ENCODE results near the gene CENPO. TPM values are rescaled to one million over a fixed set of nuclear protein-coding genes. Genes with fewer than 3 reads are reported as not detected.

Gene CENPO
- total and polyA plus RNA-seq, 2 donors (not counting 3 experiments of a cell fraction or from before 2014, with no cell fraction given): 26.8 to 45.3 TPM

GRCh38 chr2:24785671-24786321, 7.4 kb upstream of the CENPO start:
- Histone ChIP-seq H3K4me3 (replicated peaks in 1 of 3; ENCODE audit: insufficient read depth in 1 of 3, low read depth in 1 of 3, low read length in 3 of 3) (no peak overlapping the region), H3K9ac (replicated peaks; ENCODE audit: extremely low read depth, insufficient read depth, low read length) (no peak overlapping the region), H4K20me1 (replicated peaks; ENCODE audit: control insufficient read depth, extremely low read depth, insufficient read depth, low read length) (no peaks in the 10 kb centered on the region), H3K9me1 (replicated peaks; ENCODE audit: control insufficient read depth, extremely low read depth, insufficient read depth, low read length) (no peaks in the 10 kb centered on the region), H2AFZ (ENCODE audit: low read depth, low read length) (no peak overlapping the region), H3K4me2 (ENCODE audit: insufficient read depth, low read length) (no peak overlapping the region), H3K36me3 (ENCODE audit: control insufficient read depth in 2 of 2, extremely low read depth in 1 of 2, insufficient read depth in 2 of 2, low read length in 2 of 2) (no peaks in the 10 kb centered on the region), H3K27me3 (ENCODE audit: control insufficient read depth in 2 of 2, insufficient read depth in 2 of 2, low read length in 2 of 2) (no peaks in the 10 kb centered on the region), H3K79me2 (ENCODE audit: control insufficient read depth, insufficient read depth, low read length) (no peaks in the 10 kb centered on the region), H3K4me1 (ENCODE audit: control insufficient read depth, extremely low read depth, insufficient read depth, low read length) (no peaks in the 10 kb centered on the region), H3K9me3 (replicated peaks; ENCODE audit: control insufficient read depth, insufficient read depth, low read length) (no peaks in the 10 kb centered on the region), H3K27ac (ENCODE audit: insufficient read depth, low read depth, low read length) (no peak overlapping the region)
- POLR2A ChIA-PET: interaction anchor here (0.7 kb wide), 1 partner anchor 601 kb away, joined by 3 read pairs; no protein-coding TSS in a partner anchor
- FAIRE-seq: no peak
- TF ChIP-seq MYC (IDR thresholded peaks at IDR 0.05; ENCODE audit: low read depth, low read length): no peak
- no peak for TF ChIP-seq EZH2 (IDR thresholded peaks at IDR 0.05; ENCODE audit: borderline replicate concordance, low read depth, low read length, severe bottlenecking)
- BruUV-seq (replicated peaks): no TSS peak
- CTCF ChIA-PET: no interaction called here
- DNase-seq (ENCODE audit: low read depth, low spot score): no peak
- dilution Hi-C loops (cut with MboI; ENCODE audit: extremely low pct_ligation_motif_present, low sequenced_read_pairs) (no loop called here), intact Hi-C loops (cut with micrococcal nuclease) (no loop called here)

- Histone ChIP-seq H3K9ac (replicated peaks; ENCODE audit: extremely low read depth, insufficient read depth, low read length) (no peak overlapping the region), H3K36me3 (ENCODE audit: control insufficient read depth in 2 of 2, extremely low read depth in 1 of 2, insufficient read depth in 2 of 2, low read length in 2 of 2) (no peaks in the 10 kb centered on the region), H3K27ac (ENCODE audit: insufficient read depth, low read depth, low read length) (no peak overlapping the region), H3K27me3 (ENCODE audit: control insufficient read depth in 2 of 2, insufficient read depth in 2 of 2, low read length in 2 of 2) (no peaks in the 10 kb centered on the region), H2AFZ (ENCODE audit: low read depth, low read length) (no peak overlapping the region), H4K20me1 (replicated peaks; ENCODE audit: control insufficient read depth, extremely low read depth, insufficient read depth, low read length) (no peaks in the 10 kb centered on the region), H3K9me1 (replicated peaks; ENCODE audit: control insufficient read depth, extremely low read depth, insufficient read depth, low read length) (no peaks in the 10 kb centered on the region), H3K4me3 (replicated peaks in 1 of 3; ENCODE audit: insufficient read depth in 1 of 3, low read depth in 1 of 3, low read length in 3 of 3) (no peak overlapping the region), H3K4me2 (ENCODE audit: insufficient read depth, low read length) (no peak overlapping the region), H3K79me2 (ENCODE audit: control insufficient read depth, insufficient read depth, low read length) (no peaks in the 10 kb centered on the region), H3K4me1 (ENCODE audit: control insufficient read depth, extremely low read depth, insufficient read depth, low read length) (peaks cover 4% of the 10 kb centered on the region), H3K9me3 (replicated peaks; ENCODE audit: control insufficient read depth, insufficient read depth, low read length) (no peaks in the 10 kb centered on the region)
- no peak for FAIRE-seq
- no TSS peak for BruUV-seq (replicated peaks)
- intact Hi-C loops (cut with micrococcal nuclease) (no loop called here), dilution Hi-C loops (cut with MboI; ENCODE audit: extremely low pct_ligation_motif_present, low sequenced_read_pairs) (no loop called here)
- TF ChIP-seq JUN (IDR thresholded peaks at IDR 0.05; ENCODE audit: borderline replicate concordance, insufficient read depth, insufficient read length, low read depth): no peak
- no peak for TF ChIP-seq CTCF (IDR thresholded peaks at IDR 0.05; ENCODE audit: extremely low read depth in 1 of 2, insufficient read depth in 1 of 2, low read depth in 1 of 2, low read length in 2 of 2)
- no peak for TF ChIP-seq FOS (IDR thresholded peaks at IDR 0.05; ENCODE audit: borderline replicate concordance, insufficient read depth, low read length)
- TF ChIP-seq EZH2 (IDR thresholded peaks at IDR 0.05; ENCODE audit: borderline replicate concordance, low read depth, low read length, severe bottlenecking): no peak
- no peak for TF ChIP-seq MAX (IDR thresholded peaks at IDR 0.05; ENCODE audit: insufficient read depth, insufficient read length)
- no peak for TF ChIP-seq MYC (IDR thresholded peaks at IDR 0.05; ENCODE audit: low read depth, low read length)
- no peak for TF ChIP-seq POLR2A (IDR thresholded peaks at IDR 0.05; ENCODE audit: low read depth, low read length)
- TF ChIP-seq POLR2AphosphoS5 (IDR thresholded peaks at IDR 0.05; ENCODE audit: insufficient read depth, low read depth, low read length): no peak
- CTCF ChIA-PET: interaction anchor here (1.2 to 2.0 kb wide), 3 partner anchors 11 to 175 kb away, joined by 4 to 8 read pairs (median 5); no protein-coding TSS in a partner anchor
- DNase-seq (ENCODE audit: low read depth, low spot score): peak; percentile 13
- POLR2A ChIA-PET: interaction anchor here (0.6 kb wide), 1 partner anchor 30 kb away, joined by 4 read pairs; no protein-coding TSS in a partner anchor
Measured at GRCh38 chr2:24787532-24787931, 5.7 kb upstream of the CENPO start.

All from endothelial cell of umbilical vein (primary cell).